IMR-90 (cell line): ENCODE measurements around the gene ARNT2. TPM values are rescaled to one million over a fixed set of nuclear protein-coding genes. Genes with fewer than 3 reads are reported as not detected.

Experiments used
- ATAC-seq: fragments of 200-7000 bp; cut with Tn5 transposase; 2 replicates; pipeline ENCODE4 v1.9.1; 2020; ENCODE audit warnings: low read depth, mild to moderate bottlenecking, moderate library complexity
- BruUV-seq: library from RNA; stranded (reverse); fragments of 400-500 nt; replicated peaks from 2 replicates; lab custom pipeline; 2021; lab: Mats Ljungman, UMichigan
- CTCF ChIA-PET: fragments of 300-600 bp; formaldehyde crosslinking; extraction: SDS; loops from one replicate; lab custom pipeline; 2021; ENCODE audit warnings: antibody characterized with exemption; lab: Yijun Ruan, JAX
- POLR2A ChIA-PET: fragments of 300-600 bp; sonication (Branson Sonifier 250); formaldehyde crosslinking; loops from one replicate; lab custom pipeline; 2022; ENCODE audit warnings: antibody characterized with exemption; ENCODE audit not compliant: unreplicated experiment; lab: Charles Lee
- DNase-seq: peaks from one replicate; pipeline ENCODE4 v3.0.0; 2013
- H2AFZ ChIP-seq: replicated peaks from 2 replicates; pipeline ENCODE3; 2013; ENCODE audit warnings: low read length, mild to moderate bottlenecking; ENCODE audit not compliant: poor library complexity
- H2AK5ac ChIP-seq: 2 replicates; pipeline ENCODE4 v1.6.1; 2013; ENCODE audit warnings: low read depth, low read length, inconsistent platforms
- H2AK9ac ChIP-seq: replicated peaks from 2 replicates; pipeline ENCODE3; 2013; ENCODE audit warnings: mild to moderate bottlenecking, low read depth, low read length, moderate library complexity; ENCODE audit not compliant: poor library complexity
- H2BK120ac ChIP-seq: 2 replicates; pipeline ENCODE4 v1.6.1; 2013; ENCODE audit warnings: low read depth, low read length, inconsistent platforms
- H2BK15ac ChIP-seq: 3 replicates; pipeline ENCODE4 v1.6.1; 2013; ENCODE audit warnings: low read depth, low read length, inconsistent platforms
- H2BK20ac ChIP-seq: 2 replicates; pipeline ENCODE4 v1.6.1; 2013; ENCODE audit warnings: low read depth, mild to moderate bottlenecking, inconsistent platforms, low read length, moderate library complexity
- H2BK5ac ChIP-seq: 2 replicates; pipeline ENCODE4 v1.6.1; 2013; ENCODE audit warnings: mild to moderate bottlenecking, low read depth, low read length, inconsistent platforms; ENCODE audit not compliant: poor library complexity, severe bottlenecking
- H3K14ac ChIP-seq: replicated peaks from 2 replicates; pipeline ENCODE4 v1.6.1; 2013; ENCODE audit warnings: low read depth, low read length, inconsistent platforms
- H3K18ac ChIP-seq: 2 replicates; pipeline ENCODE4 v1.6.1; 2013; ENCODE audit warnings: low read depth, low read length, control low read depth
- H3K23ac ChIP-seq: 2 replicates; pipeline ENCODE4 v1.6.1; 2013; ENCODE audit warnings: low read depth, low read length, inconsistent platforms
- H3K27ac ChIP-seq: 2 replicates; pipeline ENCODE4 v1.5.1; 2013; ENCODE audit warnings: mild to moderate bottlenecking, control low read depth, low read length; ENCODE audit not compliant: insufficient read depth
- H3K27me3 ChIP-seq: 2 replicates; pipeline ENCODE4 v1.6.1; 2013; ENCODE audit warnings: low read length; ENCODE audit not compliant: control insufficient read depth, insufficient read depth
- H3K36me3 ChIP-seq: 2 replicates; pipeline ENCODE4 v1.6.1; 2013; ENCODE audit warnings: low read length, mixed read lengths; ENCODE audit not compliant: control insufficient read depth, insufficient read depth
- H3K4ac ChIP-seq: 2 replicates; pipeline ENCODE4 v1.6.1; 2013; ENCODE audit warnings: low read depth, low read length, inconsistent platforms
- H3K4me1 ChIP-seq: 2 replicates; pipeline ENCODE4 v1.6.1; 2013; ENCODE audit warnings: low read length, mixed read lengths; ENCODE audit not compliant: control insufficient read depth, insufficient read depth
- H3K4me2 ChIP-seq: 2 replicates; pipeline ENCODE4 v1.6.1; 2013; ENCODE audit warnings: low read depth, mild to moderate bottlenecking, control low read depth, low read length, moderate library complexity
- H3K4me3 ChIP-seq: 2 replicates; pipeline ENCODE4 v1.5.1; 2013; ENCODE audit warnings: low read depth, mild to moderate bottlenecking, control low read depth, low read length, moderate library complexity; ENCODE audit not compliant: insufficient read depth
- H3K56ac ChIP-seq: 2 replicates; pipeline ENCODE4 v1.6.1; 2013; ENCODE audit warnings: low read length, inconsistent platforms; ENCODE audit not compliant: insufficient read depth; ENCODE audit errors: extremely low read depth
- H3K79me1 ChIP-seq, 2 experiments: 2 replicates each; pipeline ENCODE4 v1.6.1; 2013; ENCODE audit warnings: low read length in 2 of 2, inconsistent platforms in 1 of 2, low read depth in 1 of 2
- H3K9ac ChIP-seq: 2 replicates; pipeline ENCODE4 v1.6.1; 2013; ENCODE audit warnings: low read depth, low read length, control low read depth
- H3K9me1 ChIP-seq: 2 replicates; pipeline ENCODE4 v1.6.1; 2013; ENCODE audit warnings: low read length, inconsistent platforms; ENCODE audit not compliant: insufficient read depth
- H3K9me3 ChIP-seq: 2 replicates; pipeline ENCODE4 v1.6.1; 2013; ENCODE audit warnings: low read length; ENCODE audit not compliant: control insufficient read depth, insufficient read depth
- H4K20me1 ChIP-seq: 2 replicates; pipeline ENCODE4 v1.6.1; 2013; ENCODE audit warnings: low read length, inconsistent platforms; ENCODE audit not compliant: insufficient read depth
- H4K5ac ChIP-seq: 2 replicates; pipeline ENCODE4 v1.6.1; 2013; ENCODE audit warnings: mild to moderate bottlenecking, low read depth, low read length, control low read depth
- H4K8ac ChIP-seq, 2 experiments: 2 replicates each; pipeline ENCODE4 v1.6.1; 2013; ENCODE audit warnings: low read depth in 2 of 2, low read length in 2 of 2, control low read depth in 1 of 2, inconsistent platforms in 1 of 2
- H4K91ac ChIP-seq: 2 replicates; pipeline ENCODE4 v1.6.1; 2013; ENCODE audit warnings: low read depth, low read length, inconsistent platforms; ENCODE audit not compliant: insufficient read depth
- ELK1 ChIP-seq: fragments of 150-350 bp; IDR thresholded peaks from 2 replicates; pipeline ENCODE4 v1.6.1; 2016; ENCODE audit warnings: low read depth, mild to moderate bottlenecking, low read length, moderate library complexity, borderline replicate concordance
- MXI1 ChIP-seq: IDR thresholded peaks from 2 replicates; pipeline ENCODE4 v1.6.1; 2012; ENCODE audit warnings: low read depth, mild to moderate bottlenecking, low read length, moderate library complexity, borderline replicate concordance
- SMC3 ChIP-seq: fragments of 150-350 bp; IDR thresholded peaks from 2 replicates; pipeline ENCODE4 v1.6.1; 2016; ENCODE audit warnings: low read depth, mild to moderate bottlenecking, antibody characterized with exemption, low read length, moderate library complexity
- WGBS, 2 experiments: methylation state at CpG; one replicate each; pipeline versions ENCODE4 v1.1.5 to v1.1.7; 2013; ENCODE audit warnings: missing lambda C conversion rate in 2 of 2; ENCODE audit not compliant: insufficient read length in 1 of 2; ENCODE audit errors: extremely low coverage in 2 of 2; 5-methylcytosine and 5-hydroxymethylcytosine counted together
- dilution Hi-C: fragments of 300-500 bp; cut with HindIII; formaldehyde crosslinking; loops from one replicate; pipeline ENCODE4 v1.14.3; 2018; ENCODE audit warnings: low sequenced_read_pairs; ENCODE audit not compliant: unreplicated experiment
- in situ Hi-C: fragments of 300-500 bp; cut with MboI; formaldehyde crosslinking; loops from 3 replicates; pipeline ENCODE4 v1.14.3; 2019; ENCODE audit warnings: low sequenced_read_pairs, inconsistent platforms, mixed read lengths
- intact Hi-C: fragments of 100-400 bp; cut with micrococcal nuclease; formaldehyde crosslinking; loops from 2 replicates; pipeline ENCODE4 v1.10.0; 2022
- polyA plus RNA-seq, 3 experiments: library from polyadenylated mRNA; depleted of rRNA; stranded (reverse); fragments of >200 nt; gene quantifications; 2 replicates each; pipeline ENCODE4 v1.2.3, GENCODE V29; 2012; ENCODE audit warnings: low replicate concordance in 1 of 3
- total RNA-seq: library from RNA; depleted of rRNA; stranded (reverse); fragments of >200 nt; gene quantifications from 2 replicates; pipeline ENCODE4 v1.2.3, GENCODE V29; 2012

Gene ARNT2
- total and polyA plus RNA-seq, 2 of the 4 experiments (the other 2 are of a cell fraction), result 18.2 to 19.0 TPM

GRCh38 chr15:80551348-80551747 is 147.2 kb downstream of the ARNT2 start:
- peak overlapping the region; percentile 83 to 96 for H4K8ac ChIP-seq
- H2AFZ ChIP-seq, result no peak overlapping the region
- ChIA-PET CTCF (no interaction called here), POLR2A (no interaction called here)
- peak overlapping the region; percentile 97 for H4K5ac ChIP-seq
- peaks cover 13 to 37% of the 10 kb centered on the region in 2 experiments for H3K79me1 ChIP-seq
- H3K23ac ChIP-seq, result peak overlapping the region; percentile 98
- peak overlapping the region; percentile 99 for H4K91ac ChIP-seq
- ATAC-seq (no peak), DNase-seq (no peak)
- no peaks in the 10 kb centered on the region for H3K27me3 ChIP-seq
- in situ Hi-C loops (no loop called here), dilution Hi-C loops (no loop called here), intact Hi-C loops (loop anchor here (2.0 to 5.0 kb wide), 2 partner anchors 67 to 94 kb away; no protein-coding TSS in a partner anchor)
- H3K14ac ChIP-seq, result peak overlapping the region; percentile 100
- H3K4me1 ChIP-seq, result peaks cover 20% of the 10 kb centered on the region
- no peaks in the 10 kb centered on the region for H3K9me3 ChIP-seq
- no peaks in the 10 kb centered on the region for H4K20me1 ChIP-seq
- H3K36me3 ChIP-seq, result peaks cover 13% of the 10 kb centered on the region
- H3K4me2 ChIP-seq, result peak overlapping the region; percentile 72
- H2BK15ac ChIP-seq, result peak overlapping the region; percentile 96
- H2AK5ac ChIP-seq, result peak overlapping the region; percentile 92
- no peak overlapping the region for H3K4me3 ChIP-seq
- H3K9me1 ChIP-seq, result peaks cover 20% of the 10 kb centered on the region
- WGBS, 2 experiments, result 92% methylated on average over 2 of the region's 3 CpGs; no CpG with 5 or more reads in 1 of the 2 experiments
- H3K4ac ChIP-seq, result peak overlapping the region; percentile 99
- H3K18ac ChIP-seq, result peak overlapping the region; percentile 99
- H3K9ac ChIP-seq, result peak overlapping the region; percentile 87
- BruUV-seq, result no TSS peak
- H2AK9ac ChIP-seq, result peak overlapping the region; percentile 50
- TF ChIP-seq SMC3, result no peak
- TF ChIP-seq ELK1, result no peak
- TF ChIP-seq MXI1, result no peak
- H2BK120ac ChIP-seq, result peak overlapping the region; percentile 99
- peak overlapping the region; percentile 99 for H3K56ac ChIP-seq
- H2BK5ac ChIP-seq, result peak overlapping the region; percentile 100
- H3K27ac ChIP-seq, result peak overlapping the region; percentile 98
- peak overlapping the region; percentile 99 for H2BK20ac ChIP-seq
